Measurements from ENCODE around the gene UGCG. TPM values are rescaled to one million over a fixed set of nuclear protein-coding genes. Genes with fewer than 3 reads are reported as not detected.

Gene UGCG
- total and polyA plus RNA-seq, 10 of the 15 experiments (the other 5 are each of a cell fraction or from before 2014, with no cell fraction given), result 21.7 to 96.6 (median 48.9) TPM

GRCh38 chr9:111953444-111953843 lies 56.8 kb downstream of the UGCG start (continued):
- no peak for TF ChIP-seq FOXM1 (IDR thresholded peaks at IDR 0.05; ENCODE audit: low read depth, low read length)
- no peak for TF ChIP-seq REST (IDR thresholded peaks at IDR 0.05; ENCODE audit: low read depth, low read length)
- no peak for TF ChIP-seq SMAD1 (IDR thresholded peaks at IDR 0.05; ENCODE audit: low read depth, partially characterized antibody)
- TF ChIP-seq SPI1 (IDR thresholded peaks at IDR 0.05; ENCODE audit: borderline replicate concordance, insufficient read depth, low read depth, low read length), result no peak
- TF ChIP-seq, protein P1, sequence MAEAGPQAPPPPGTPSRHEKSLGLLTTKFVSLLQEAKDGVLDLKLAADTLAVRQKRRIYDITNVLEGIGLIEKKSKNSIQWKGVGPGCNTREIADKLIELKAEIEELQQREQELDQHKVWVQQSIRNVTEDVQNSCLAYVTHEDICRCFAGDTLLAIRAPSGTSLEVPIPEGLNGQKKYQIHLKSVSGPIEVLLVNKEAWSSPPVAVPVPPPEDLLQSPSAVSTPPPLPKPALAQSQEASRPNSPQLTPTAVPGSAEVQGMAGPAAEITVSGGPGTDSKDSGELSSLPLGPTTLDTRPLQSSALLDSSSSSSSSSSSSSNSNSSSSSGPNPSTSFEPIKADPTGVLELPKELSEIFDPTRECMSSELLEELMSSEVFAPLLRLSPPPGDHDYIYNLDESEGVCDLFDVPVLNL (IDR thresholded peaks at IDR 0.05; ENCODE audit: low read depth, low read length), result no peak
- TF ChIP-seq CUX1 (IDR thresholded peaks at IDR 0.05; ENCODE audit: insufficient replicate concordance, low read depth, low read length), result no peak

Data from GM12878 (cell line).